Activated CD4-positive, alpha-beta T cell treated with anti-CD3 and anti-CD28 coated beads for 24 hours (primary cell): ENCODE data around the gene PLPP3.

Experiments used
- DNase-seq, 2 donors: peaks; one replicate each; pipeline ENCODE4 v3.0.0-alpha.2; 2020; ENCODE audit warnings: low read depth in 2 of 2

Gene PLPP3

GRCh38 chr1:56496821-56497772, 82.3 kb downstream of the PLPP3 start:
- DNase-seq = no peak

GRCh38 chr1:56496158-56496557, 83.2 kb downstream of the PLPP3 start:
- DNase-seq = no peak

- no peak for DNase-seq
Observed at GRCh38 chr1:56495538-56495937, 83.8 kb downstream of the PLPP3 start.

GRCh38 chr1:56494306-56494705, 85.1 kb downstream of the PLPP3 start:
- no peak for DNase-seq

GRCh38 chr1:56493826-56494225, 85.5 kb downstream of the PLPP3 start:
- DNase-seq = no peak

- DNase-seq = no peak
Observed at GRCh38 chr1:56491441-56491840, 87.9 kb downstream of the PLPP3 start.

GRCh38 chr1:56490619-56491018, 88.7 kb downstream of the PLPP3 start:
- DNase-seq = no peak

GRCh38 chr1:56489695-56490094, 89.7 kb downstream of the PLPP3 start:
- no peak for DNase-seq

GRCh38 chr1:56484695-56485094, 94.7 kb downstream of the PLPP3 start:
- no peak for DNase-seq

- DNase-seq = no peak
Observed at GRCh38 chr1:56483104-56483503, 96.3 kb downstream of the PLPP3 start.

- DNase-seq = no peak
Observed at GRCh38 chr1:56482486-56482885, 96.9 kb downstream of the PLPP3 start.

- no peak for DNase-seq
Observed at GRCh38 chr1:56481140-56481694, 98.1 kb downstream of the PLPP3 start.

GRCh38 chr1:56478734-56479133, 100.6 kb downstream of the PLPP3 start:
- DNase-seq = no peak

- no peak for DNase-seq
Observed at GRCh38 chr1:56477164-56478111, 101.9 kb downstream of the PLPP3 start.

GRCh38 chr1:56473582-56474270, 105.6 kb downstream of the PLPP3 start:
- no peak for DNase-seq

- no peak for DNase-seq
Observed at GRCh38 chr1:56472860-56473259, 106.5 kb downstream of the PLPP3 start.

- no peak for DNase-seq
Observed at GRCh38 chr1:56469640-56470371, 109.6 kb downstream of the PLPP3 start.

GRCh38 chr1:56468518-56468917, 110.8 kb downstream of the PLPP3 start:
- no peak for DNase-seq

- no peak for DNase-seq
Observed at GRCh38 chr1:56466538-56466937, 112.8 kb downstream of the PLPP3 start.

- no peak for DNase-seq
Observed at GRCh38 chr1:56464294-56464693, 115.1 kb downstream of the PLPP3 start.

GRCh38 chr1:56463376-56463775, 116.0 kb downstream of the PLPP3 start:
- DNase-seq = no peak
